ENCODE results near the gene CALML3.

CALML3 gene

GRCh38 chr10:5573319-5573950 is 48.7 kb downstream of the CALML3 start:
- no peak for TF ChIP-seq CTCF (IDR thresholded peaks at IDR 0.05; ENCODE audit: insufficient read depth, low read depth, low read length, missing control alignments)
- DNase-seq (ENCODE audit: low read depth): no peak

GRCh38 chr10:5573968-5574641 is 49.3 kb downstream of the CALML3 start:
- peak; percentile 40 for DNase-seq (ENCODE audit: low read depth)
- no peak overlapping the region for H3K4me3 ChIP-seq (ENCODE audit: low read length)
- TF ChIP-seq CTCF (IDR thresholded peaks at IDR 0.05; ENCODE audit: insufficient read depth, low read depth, low read length, missing control alignments): no peak

More at GRCh38 chr10:5573319-5573950, 48.7 kb downstream of the CALML3 start:
- no peak overlapping the region for H3K4me3 ChIP-seq (ENCODE audit: low read length)

GRCh38 chr10:5574642-5575131 is 49.9 kb downstream of the CALML3 start:
- no peak overlapping the region for H3K4me3 ChIP-seq (ENCODE audit: low read length)
- no peak for DNase-seq (ENCODE audit: low read depth)
- no peak for TF ChIP-seq CTCF (IDR thresholded peaks at IDR 0.05; ENCODE audit: insufficient read depth, low read depth, low read length, missing control alignments)

DNA sequence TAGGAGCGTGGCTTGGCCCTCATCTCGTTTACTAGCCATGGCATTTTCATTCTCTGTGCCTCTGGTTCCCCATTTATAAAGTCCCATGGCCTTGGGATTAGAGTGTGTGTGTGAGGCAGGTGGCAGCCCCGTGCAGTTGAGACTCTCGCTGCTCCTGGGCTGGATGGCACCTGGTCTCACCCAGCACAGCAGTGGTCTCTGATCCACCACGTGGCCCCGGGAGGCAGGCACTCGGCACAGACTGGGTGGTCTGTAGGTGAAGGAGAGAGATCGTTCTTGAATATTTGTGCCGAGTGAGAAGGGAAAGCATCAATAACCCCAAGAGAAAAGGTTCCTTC is 50.4 kb downstream of the CALML3 start:
- H3K4me3 ChIP-seq (ENCODE audit: low read length): no peak overlapping the region
- TF ChIP-seq CTCF (IDR thresholded peaks at IDR 0.05; ENCODE audit: insufficient read depth, low read depth, low read length, missing control alignments): no peak
- DNase-seq (ENCODE audit: low read depth): no peak

DNA sequence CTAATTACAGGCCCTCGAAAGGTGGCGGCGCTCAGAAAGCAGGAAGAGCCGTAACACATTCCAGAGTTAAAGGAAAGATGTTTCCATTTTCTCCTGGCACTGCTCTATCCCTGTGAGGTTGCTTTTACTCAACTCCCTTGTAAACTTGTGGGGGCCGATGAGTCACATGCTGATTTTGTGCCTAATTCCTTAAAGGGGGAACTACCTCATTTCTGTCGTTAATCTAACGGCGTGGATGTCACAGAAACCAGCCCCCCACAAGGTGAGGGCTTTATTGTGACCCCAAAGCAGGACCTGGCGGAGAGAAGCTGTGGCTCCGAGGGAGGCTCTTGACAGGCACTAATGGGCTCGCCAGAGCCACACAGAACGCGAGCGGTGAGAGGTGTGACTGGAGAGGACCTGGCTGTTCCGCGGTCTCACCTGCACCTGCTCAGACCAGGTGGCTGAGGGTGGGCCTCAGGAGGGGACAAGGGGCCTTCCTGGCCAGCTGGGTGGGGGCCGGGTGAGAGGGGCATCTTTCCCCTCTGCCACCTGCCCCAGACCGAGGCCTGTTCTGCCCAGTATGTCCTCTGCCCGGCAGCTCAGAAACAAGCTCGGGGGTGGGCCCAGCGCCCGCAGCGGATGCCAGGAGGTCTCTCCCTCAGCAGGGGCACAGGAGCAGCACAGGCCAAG is 50.9 kb downstream of the CALML3 start:
- no peak for TF ChIP-seq CTCF (IDR thresholded peaks at IDR 0.05; ENCODE audit: insufficient read depth, low read depth, low read length, missing control alignments)
- H3K4me3 ChIP-seq (ENCODE audit: low read length): no peak overlapping the region
- DNase-seq (ENCODE audit: low read depth): no peak

- no peak for TF ChIP-seq CTCF (IDR thresholded peaks at IDR 0.05; ENCODE audit: insufficient read depth, low read depth, low read length, missing control alignments)
- DNase-seq (ENCODE audit: low read depth): no peak
- no peak overlapping the region for H3K4me3 ChIP-seq (ENCODE audit: low read length)
These were observed 51.5 kb downstream of the CALML3 start for GRCh38 chr10:5576154-5576748.
